ENCODE measurements around the gene KRT81.

- TF ChIP-seq EZH2phosphoT487 (IDR thresholded peaks at IDR 0.05; ENCODE audit: insufficient read depth, low read depth) (no peak), EZH2 (IDR thresholded peaks at IDR 0.05; ENCODE audit: insufficient read depth, poor library complexity, severe bottlenecking) (no peak)
These were observed 36.6 kb upstream of the KRT81 start for GRCh38 chr12:52327830-52328500.
